DMS79 treated with DMSO at 0.1 percent for 48 hours (cell line): ENCODE results near the gene TAS2R5.
"Not testable (repeated sequence)": the region's sequence is repeated elsewhere in the genome, so short reads cannot be mapped to it uniquely, and the experiment has no call there.

Source experiments
- DNase-seq: peaks from one replicate; lab custom pipeline; 2025; lab: John Stamatoyannopoulos, UW

Gene TAS2R5, protein sequence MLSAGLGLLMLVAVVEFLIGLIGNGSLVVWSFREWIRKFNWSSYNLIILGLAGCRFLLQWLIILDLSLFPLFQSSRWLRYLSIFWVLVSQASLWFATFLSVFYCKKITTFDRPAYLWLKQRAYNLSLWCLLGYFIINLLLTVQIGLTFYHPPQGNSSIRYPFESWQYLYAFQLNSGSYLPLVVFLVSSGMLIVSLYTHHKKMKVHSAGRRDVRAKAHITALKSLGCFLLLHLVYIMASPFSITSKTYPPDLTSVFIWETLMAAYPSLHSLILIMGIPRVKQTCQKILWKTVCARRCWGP

DNA sequence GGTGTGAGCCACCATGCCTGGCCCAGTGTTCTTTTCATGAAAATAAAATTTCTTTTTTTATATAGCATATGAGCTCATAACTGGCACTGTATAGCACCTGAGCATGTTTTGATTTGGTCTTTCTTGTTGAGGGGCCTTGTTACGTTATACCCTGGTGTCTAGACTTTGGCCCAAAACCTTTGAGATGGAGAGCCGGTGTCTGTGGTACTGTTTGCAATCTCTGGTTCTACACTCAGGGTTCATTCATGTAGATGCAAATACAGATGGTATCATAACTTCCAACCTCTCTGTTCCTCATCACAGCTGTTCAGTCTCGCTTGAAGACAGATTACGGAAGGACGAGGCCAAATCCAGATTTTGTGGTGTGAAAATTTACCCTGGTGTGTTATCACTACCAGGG lies at the start of gene TAS2R5:
TSS of gene TAS2R5 (plus strand) at position 301 of the 400 bp plus-strand sequence. CDS start 145 bp downstream, outside the sequence.
- DNase-seq = no peak

DNA sequence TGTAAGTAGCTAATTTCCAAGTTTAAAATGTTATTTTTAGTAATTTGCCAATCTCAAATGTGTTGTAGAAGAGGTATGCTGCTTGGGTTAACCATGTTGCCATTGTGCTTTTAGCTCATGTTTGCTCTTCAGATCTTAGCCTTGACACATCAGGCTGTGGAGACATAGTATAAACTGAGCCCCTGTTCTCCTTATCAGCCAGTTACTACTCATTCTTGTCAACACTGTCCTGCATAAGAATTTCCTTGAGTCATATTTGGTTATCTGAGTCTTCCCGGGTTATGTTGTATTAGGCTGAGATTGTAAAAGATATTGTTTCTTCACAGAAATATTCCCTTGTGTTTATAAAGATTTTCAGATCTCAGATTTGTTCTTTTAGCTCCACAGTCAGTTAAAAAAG lies 47.8 kb upstream of the TAS2R5 start:
- DNase-seq = no peak

DNA sequence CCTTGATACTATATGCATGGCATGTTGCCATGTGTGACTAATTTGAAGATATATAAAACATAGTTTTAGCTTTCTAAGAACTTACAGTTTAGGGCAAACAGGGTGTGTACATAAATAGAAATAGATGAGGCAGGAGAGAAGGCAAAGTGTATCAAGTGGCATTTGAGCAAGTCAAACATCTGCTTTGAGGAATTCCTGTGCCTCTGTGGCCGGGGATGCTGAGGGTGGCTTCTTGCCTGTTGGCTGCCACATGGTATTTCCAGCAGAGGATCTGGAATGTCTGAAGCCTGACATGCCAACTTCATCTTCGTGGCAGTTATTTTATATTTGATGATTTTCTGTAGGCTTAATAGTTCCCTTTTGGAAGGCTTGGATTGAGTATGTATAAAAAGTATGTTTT lies 45.9 kb upstream of the TAS2R5 start:
- no peak for DNase-seq

DNA sequence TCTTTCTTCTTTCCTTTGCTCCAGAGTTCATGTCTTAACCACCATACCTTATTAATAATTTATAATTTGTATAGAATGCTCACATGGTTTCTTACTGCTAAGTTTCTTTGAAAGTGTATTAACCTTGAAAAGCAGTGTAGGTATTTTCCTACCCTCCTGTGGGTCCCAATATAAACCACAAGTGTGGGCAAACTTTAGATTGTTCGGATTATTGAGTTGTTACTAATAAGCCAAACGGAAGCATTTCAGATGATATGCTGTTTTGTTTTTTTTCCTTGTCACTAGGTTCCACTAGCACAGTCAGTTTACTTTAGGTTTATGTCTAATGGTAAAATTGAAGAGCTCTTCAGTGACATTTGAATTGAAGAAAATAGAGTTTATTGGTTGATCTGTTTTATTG lies 41.6 kb upstream of the TAS2R5 start:
- no peak for DNase-seq

DNA sequence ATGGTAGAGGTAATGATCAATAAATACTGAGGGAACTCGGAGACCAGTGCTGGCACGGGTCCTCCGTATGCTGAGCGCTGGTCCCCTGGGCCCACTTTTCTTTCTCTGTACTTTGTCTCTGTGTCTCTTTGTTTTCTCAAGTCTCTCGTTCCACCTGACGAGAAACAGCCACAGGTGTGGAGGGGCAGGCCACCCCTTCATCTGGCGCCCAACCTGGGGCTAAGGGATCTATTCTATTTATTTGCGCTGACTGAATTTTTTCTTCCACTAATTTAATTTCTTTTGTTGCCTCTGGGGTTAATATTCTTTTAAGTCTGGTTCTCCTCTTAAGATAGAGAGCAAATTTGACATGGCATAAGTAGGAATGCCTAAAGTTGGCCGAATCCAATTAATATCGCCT lies 38.1 kb upstream of the TAS2R5 start:
- DNase-seq = not testable (repeated sequence)

DNA sequence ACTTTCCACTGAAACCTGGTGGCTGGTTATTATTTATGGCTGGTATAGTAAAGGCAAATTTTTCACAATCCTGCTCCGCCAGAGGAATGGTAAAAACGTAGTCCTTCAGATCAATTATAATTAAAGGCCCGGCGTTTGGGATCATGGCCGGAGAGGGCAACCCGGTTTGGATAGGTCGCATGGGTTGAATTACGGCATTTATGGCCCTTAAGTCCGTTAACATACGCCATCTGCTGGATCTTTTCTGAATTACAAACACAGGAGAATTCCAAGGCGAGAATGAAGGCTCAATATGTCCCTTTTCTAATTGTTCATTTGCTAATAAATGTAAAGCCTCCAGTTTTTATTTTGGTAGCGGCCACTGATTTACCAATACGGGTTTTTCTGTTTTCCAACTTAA lies 37.4 kb upstream of the TAS2R5 start:
- no peak for DNase-seq

DNA sequence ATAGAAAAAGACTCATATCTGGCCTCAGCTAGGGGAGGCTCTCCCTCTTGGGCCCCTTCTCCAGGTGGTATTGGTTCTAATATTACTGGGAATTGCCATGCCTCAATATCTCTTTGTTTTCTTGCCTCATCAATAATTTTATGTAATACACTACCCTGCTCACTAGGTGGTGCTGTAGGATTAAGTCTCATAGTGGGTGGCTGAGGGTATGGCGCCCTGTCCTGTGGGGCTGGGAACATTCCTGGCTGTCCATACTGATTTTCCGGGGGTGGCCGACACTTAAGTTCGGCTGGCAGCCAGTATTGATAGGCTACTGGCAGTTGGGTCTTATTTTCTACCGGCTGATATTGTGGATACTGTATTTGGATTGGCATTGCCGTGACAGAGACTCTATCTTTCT lies 35.1 kb upstream of the TAS2R5 start:
- DNase-seq = no peak

DNA sequence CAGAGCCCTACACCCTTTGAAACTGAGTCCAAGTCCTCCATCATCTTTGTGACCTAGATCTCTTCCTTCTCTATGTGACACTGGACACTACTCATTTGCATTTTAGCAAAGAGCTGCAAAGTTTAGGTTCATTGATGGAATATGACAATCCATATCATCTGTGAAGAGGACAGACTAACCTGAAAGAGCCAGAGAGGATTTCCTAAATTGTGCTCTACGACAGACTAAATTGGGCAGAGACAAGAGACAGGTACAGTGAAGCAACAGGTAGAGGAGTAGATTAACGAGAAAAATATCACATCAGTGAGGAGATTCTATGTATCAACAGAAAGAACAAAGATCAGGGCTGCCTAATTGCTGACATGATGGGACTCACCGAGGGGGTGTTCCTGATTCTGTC lies 26.2 kb upstream of the TAS2R5 start, which contains the start of gene TAS2R3:
TSS of gene TAS2R3 (plus strand) at position 301 of the 400 bp plus-strand sequence. CDS start at position 363, 62 bp downstream.
- DNase-seq = no peak

DNA sequence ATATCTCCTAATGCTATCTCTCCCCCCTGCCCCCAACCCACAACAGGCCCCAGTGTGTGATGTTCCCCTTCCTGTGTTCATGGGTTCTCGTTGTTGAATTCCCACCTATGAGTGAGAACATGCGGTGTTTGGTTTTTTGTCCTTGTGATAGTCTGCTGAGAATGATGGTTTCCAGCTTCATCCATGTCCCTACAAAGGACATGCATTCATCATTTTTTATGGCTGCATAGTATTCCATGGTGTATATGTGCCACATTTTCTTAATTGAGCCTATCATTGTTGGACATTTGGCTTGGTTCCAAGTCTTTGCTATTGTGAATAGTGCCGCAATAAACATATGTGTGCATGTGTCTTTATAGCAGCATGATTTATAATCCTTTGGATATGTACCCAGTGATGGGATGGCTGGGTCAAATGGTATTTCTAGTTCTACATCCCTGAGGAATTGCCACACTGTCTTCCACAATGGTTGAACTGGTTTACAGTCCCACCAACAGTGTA lies 19.9 kb upstream of the TAS2R5 start:
- DNase-seq = not testable (repeated sequence)

DNA sequence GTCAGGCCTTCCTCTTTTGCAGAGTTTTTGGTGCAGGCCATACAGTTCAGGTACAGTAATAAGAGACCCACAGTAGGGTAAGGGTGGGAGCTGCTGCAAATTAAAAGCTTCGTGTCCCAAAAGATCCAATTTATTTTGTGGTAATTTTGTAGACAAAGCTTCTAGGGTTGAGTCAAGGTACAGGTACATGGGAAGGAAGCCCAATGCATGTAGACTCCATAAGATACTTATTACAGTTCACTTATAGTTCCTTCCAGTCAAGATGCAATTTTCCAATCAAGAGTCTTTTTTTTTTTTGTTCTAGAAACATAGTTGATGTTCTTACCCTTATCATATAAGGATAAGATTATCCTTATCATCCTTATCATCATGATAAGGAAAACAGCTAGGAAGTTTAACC lies 13.6 kb upstream of the TAS2R5 start, which contains the start of gene TAS2R4:
TSS of gene TAS2R4 (plus strand) at position 301 of the 400 bp plus-strand sequence. CDS start 1,815 bp downstream, outside the sequence.
- DNase-seq = no peak

DNA sequence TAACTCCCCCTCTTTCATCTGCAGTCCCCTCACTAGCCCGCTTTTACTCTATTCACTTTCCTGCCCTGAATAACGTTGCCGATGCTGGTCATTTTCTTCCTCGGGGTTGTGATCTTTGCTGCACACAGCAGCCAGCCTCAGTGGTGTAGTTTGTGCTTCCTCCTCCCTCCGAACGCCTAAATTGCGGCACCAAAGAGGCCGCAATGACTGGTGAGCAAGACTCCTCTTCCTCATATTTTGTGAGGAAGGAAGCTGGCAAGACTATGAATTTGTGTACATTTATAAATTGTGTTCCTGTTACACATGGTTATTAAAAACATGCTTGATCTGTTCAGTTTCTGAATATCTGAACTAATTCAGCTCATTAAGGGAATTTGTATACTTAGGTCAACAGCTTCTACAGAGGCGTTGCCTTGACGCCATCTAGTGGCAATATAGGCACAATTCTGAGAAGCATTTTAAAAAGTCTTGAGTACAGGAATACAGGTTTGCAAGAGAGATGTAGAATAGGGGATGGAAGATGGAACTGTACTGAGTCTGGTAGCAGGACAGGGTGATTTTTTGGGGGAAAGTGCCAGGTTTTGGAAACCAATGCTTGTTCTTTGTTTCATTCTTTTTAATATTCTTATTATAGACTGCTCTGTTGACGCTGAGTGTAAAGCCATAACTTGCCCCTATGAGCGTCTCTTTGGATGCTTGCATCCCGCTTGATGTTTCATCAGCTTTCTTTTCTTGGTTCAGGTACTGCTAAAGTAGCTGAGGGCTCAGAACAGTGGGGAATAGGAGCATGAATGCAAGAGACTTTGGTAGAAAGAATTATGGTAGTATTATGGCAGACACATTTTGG lies 4.1 kb upstream of the TAS2R5 start:
- peak; percentile 7 for DNase-seq

DNA sequence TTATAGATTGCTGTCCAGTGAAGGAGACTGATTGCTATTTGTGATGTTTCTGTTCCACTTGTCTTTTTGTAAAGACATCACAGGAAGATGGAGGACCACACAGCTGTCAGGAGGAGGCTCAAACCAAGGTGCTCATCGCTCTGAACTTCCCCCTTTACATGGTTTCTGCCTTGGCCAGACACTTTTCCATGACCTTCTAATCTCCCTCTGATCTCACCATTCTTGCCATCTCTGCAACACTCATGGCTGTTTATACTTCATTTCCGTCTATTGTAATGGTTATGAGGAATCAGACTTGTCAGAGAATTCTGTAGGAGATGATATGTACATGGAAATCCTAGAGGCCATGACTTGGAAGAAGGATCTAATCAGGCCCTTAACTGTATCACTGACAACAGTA lies 1.7 kb upstream of the TAS2R5 start:
- DNase-seq = no peak

DNA sequence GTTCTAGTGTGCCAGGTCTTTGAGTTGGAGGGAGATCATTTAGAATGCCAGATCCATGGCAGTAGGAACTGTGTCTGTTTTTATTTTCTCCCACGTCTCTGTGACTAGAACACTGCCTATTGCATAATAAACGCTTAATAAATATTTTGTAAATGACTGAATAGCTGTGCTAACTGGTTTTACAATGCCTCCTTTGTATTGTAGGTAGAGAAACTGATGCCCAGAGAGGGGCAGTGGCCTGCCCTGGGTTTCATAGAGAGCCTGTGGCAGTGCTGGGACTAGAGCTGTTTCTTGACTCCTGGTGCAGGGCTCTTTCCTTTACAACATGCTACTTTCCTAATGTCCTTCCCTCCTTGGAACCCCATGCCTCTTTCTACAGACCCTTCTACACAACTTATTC lies 2.5 kb downstream of the TAS2R5 start:
- no peak for DNase-seq

DNA sequence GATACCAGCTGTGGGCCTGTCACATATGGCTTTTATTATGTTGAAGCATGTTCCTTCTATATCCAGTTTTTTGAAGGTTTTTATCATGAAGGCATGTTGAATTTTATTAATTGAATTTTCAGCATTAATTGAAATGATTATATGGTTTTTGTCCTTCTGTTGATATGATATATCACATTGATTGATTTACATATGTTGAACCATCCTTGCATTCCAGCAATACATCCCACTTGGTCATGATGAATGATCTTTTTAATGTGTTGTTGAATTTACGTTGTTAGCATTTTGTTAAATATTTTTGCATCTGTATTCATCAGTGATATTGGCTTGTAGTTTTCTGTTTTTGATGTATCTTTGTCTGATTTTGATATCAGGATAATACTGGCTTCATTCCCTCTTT lies 30.1 kb downstream of the TAS2R5 start:
- no peak for DNase-seq

DNA sequence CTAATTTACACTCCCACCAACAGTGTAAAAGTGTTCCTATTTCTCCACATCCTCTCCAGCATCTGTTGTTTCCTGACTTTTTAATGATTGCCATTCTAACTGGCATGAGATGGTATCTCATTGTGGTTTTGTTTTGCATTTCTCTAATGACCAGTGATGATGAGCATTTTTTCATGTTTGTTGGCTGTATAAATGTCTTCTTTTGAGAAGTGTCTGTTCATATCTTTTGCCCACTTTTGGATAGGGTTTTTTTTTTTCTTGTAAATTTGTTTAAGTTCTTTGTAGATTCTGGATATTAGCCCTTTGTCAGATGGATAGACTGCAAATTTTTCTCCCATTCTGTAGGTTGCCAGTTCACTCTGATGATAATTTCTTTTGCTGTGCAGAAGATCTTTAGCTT lies 32.4 kb downstream of the TAS2R5 start:
- DNase-seq = not testable (repeated sequence)

DNA sequence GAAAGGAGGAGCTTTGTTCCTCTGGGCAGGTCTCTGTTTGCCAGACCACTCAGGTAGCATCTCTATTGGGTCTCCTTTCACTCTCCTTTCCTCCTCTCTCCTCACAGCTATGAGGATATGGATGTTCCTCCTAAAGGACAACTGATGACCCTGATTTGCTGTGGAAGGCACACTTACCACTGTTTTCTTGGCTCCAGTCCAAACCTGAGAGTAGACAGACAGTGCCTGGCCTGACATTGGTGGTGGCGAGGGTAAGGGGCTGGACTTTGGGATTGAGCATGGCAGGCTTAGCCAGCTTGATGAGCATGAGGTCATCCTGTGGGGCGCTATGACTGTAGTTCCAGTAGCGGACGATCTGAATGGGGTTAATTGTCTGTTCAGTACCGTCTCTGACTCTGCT lies 47.7 kb downstream of the TAS2R5 start:
- no peak for DNase-seq

DNA sequence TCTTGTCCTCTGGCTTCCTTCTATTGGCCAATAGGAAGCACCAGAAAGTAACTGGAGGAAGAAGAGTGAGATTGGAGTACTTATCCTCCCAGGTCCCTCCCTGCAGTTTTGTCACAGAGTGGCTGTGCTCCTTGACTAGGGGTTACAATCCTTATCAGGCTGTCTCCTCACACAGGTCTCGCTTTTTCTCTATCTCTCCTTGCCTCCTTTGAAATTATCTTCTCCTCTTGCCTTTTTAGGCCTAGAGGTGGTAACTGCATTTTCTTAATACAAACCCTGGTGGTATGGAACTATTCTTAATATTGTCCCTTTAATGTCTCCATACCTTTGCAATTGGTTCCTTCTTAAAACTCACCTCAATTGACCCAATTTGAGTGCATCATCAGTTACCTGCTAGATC lies 48.6 kb downstream of the TAS2R5 start:
- no peak for DNase-seq

DNA sequence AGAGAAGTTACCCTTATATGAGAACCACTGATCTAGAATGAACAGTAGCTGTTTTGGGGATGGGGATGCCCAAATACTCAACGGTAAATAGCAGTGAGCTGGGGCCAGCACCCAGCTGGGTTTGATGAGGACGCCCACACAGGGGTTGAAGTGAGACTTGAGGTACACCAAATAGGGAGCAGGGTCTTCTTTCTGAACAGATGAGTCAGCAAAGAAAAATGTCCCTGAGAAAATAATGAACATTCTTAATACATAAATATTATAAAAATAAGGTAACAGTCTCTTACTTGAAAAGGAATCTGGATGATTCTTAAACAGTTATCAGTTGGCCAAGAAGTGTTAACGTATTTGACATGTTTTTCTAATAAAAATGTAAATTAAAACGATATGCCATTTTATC lies 49.2 kb downstream of the TAS2R5 start:
- DNase-seq = no peak

DNA sequence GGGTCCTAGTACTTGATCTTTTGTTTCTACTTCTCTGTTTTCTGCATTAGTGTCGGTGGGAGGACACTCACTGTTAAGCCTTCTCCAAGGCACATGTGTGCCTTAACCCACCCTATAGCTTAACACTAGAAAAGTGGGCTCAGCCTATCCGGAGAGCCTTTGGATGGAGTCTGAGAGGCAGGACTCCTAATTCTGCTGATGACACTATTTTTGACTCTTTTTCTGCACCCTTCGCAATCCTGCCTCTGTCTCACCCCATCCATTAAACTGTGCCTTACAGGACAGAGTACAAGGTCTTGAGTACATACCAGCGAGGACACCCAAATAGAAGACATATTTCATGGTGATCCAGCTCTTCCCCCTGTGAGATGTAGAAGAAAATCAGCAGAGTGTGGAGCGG lies 50.7 kb downstream of the TAS2R5 start:
- no peak for DNase-seq
